NT2/D1 (cell line): Measurements from ENCODE around the gene KCNH6.

ENCODE experiments used
- SUZ12 ChIP-seq: IDR thresholded peaks from 2 replicates; pipeline ENCODE4 v1.6.1; 2011; ENCODE audit not compliant: insufficient read length, insufficient read depth; ENCODE audit errors: extremely low read depth
- YY1 ChIP-seq: IDR thresholded peaks from 2 replicates; pipeline ENCODE4 v1.6.1; 2011; ENCODE audit not compliant: insufficient read length, insufficient read depth
- ZNF274 ChIP-seq: IDR thresholded peaks from 2 replicates; pipeline ENCODE4 v1.6.1; 2011; ENCODE audit warnings: mild to moderate bottlenecking, low read depth, low read length

- TF ChIP-seq ZNF274 (no peak), YY1 (no peak), SUZ12 (no peak)
Observed at GRCh38 chr17:63543822-63544420, 20.8 kb downstream of the KCNH6 start.
